Measurements from ENCODE around the gene PHETA1.

DNA sequence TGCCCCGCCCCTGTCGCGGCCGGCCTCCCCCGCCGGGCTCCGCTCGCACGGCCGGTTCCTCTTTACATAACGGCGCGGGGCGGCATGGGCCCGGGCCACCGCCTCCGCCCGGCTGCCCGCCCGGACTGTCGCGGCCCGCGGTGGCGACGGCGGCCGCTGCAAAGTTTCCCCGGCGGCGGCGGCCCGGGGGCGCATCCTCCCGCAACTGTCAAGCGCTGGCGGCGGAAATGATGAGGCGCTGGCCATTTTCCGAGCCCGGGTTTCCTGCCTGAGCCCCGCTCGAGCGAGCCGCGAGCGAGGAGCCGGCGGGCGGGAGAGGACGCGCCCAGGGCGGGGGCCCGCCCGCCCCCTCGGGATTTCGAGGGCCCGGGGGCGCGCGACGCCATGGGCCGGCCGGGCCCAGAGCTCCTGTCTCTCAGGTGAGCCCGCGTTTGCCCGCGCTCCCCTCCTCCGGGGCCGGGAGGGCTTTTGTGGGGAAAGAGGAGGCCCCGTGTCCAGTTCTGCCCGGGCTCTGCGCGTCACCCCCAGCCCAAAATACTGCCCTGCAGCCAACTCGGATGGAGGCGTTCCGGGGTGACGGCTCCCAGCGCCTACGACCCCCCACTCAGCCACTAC is 37.1 kb upstream of the PHETA1 start, which contains the start of gene SH2B3:
- no peak for TF ChIP-seq POLR2AphosphoS5 (IDR thresholded peaks at IDR 0.05; ENCODE audit: low read depth, low read length)
- no peak for TF ChIP-seq POLR2A (IDR thresholded peaks at IDR 0.05; ENCODE audit: low read depth, low read length)
- peak; percentile 15; the same call in 1 of the 2 replicates for TF ChIP-seq TAF1 (IDR thresholded peaks at IDR 0.05; ENCODE audit: borderline replicate concordance, low read depth, low read length)
